HepG2 (cell line): ENCODE results near the gene SEC31B. TPM values are rescaled to one million over a fixed set of nuclear protein-coding genes. Genes with fewer than 3 reads are reported as not detected.

Experiments
- ATAC-seq: fragments of 200-7000 bp; cut with Tn5 transposase; 3 replicates; pipeline ENCODE4 v1.9.1; 2020; ENCODE audit warnings: mild to moderate bottlenecking, moderate library complexity
- BruUV-seq: library from RNA; stranded (reverse); fragments of 400-500 nt; replicated peaks from 2 replicates; lab custom pipeline; 2021; lab: Mats Ljungman, UMichigan
- CTCF ChIA-PET: fragments of 300-600 bp; formaldehyde crosslinking; extraction: SDS; loops from one replicate; lab custom pipeline; 2021; ENCODE audit warnings: low total read pairs, inconsistent platforms, low intra/inter-chr PET ratio; lab: Yijun Ruan, JAX
- POLR2A ChIA-PET: fragments of 350-600 bp; sonication (Branson Sonifier 250); formaldehyde crosslinking; loops from one replicate; lab custom pipeline; 2020; ENCODE audit warnings: antibody characterized with exemption, inconsistent platforms; lab: Yijun Ruan, JAX
- DNase-seq: peaks from one replicate; pipeline ENCODE4 v3.0.0-alpha.2; 2015; ENCODE audit warnings: low spot score
- FAIRE-seq: peaks from 3 replicates; lab custom pipeline; 2011; peaks lifted over from hg19 to GRCh38; lab: Jason Lieb, UNC
- H2AFZ ChIP-seq: one replicate; pipeline ENCODE4 v1.6.1; 2011; ENCODE audit warnings: low read length, inconsistent platforms
- H3K27ac ChIP-seq: fragments of 300-600 bp; 3 replicates; pipeline ENCODE4 v1.8.0; 2011; ENCODE audit warnings: mixed run types, mild to moderate bottlenecking, mixed read lengths, low read length, inconsistent platforms; ENCODE audit not compliant: insufficient read depth; ENCODE audit errors: extremely low read length
- H3K27me3 ChIP-seq, 2 experiments: fragments of 200-600 bp in 1 of 2; 2 replicates in 1 of 2; 3 replicates in 1 of 2; pipeline versions ENCODE4 v1.6.0 to v1.8.0; 2011; ENCODE audit warnings: low read length in 2 of 2, mild to moderate bottlenecking in 2 of 2, moderate library complexity in 2 of 2, inconsistent platforms in 1 of 2; ENCODE audit not compliant: insufficient read depth in 2 of 2, control insufficient read depth in 1 of 2
- H3K36me3 ChIP-seq, 2 experiments: fragments of 200-600 bp in 1 of 2; replicated peaks in 1 of 2; 2 replicates in 1 of 2; 3 replicates in 1 of 2; pipeline versions ENCODE4 v1.5.1 to v1.8.0; 2011; ENCODE audit warnings: low read length in 2 of 2, inconsistent platforms in 1 of 2; ENCODE audit not compliant: insufficient read depth in 2 of 2, control insufficient read depth in 1 of 2
- H3K4me1 ChIP-seq: 2 replicates; pipeline ENCODE4 v1.5.1; 2012; ENCODE audit warnings: low read length, inconsistent platforms; ENCODE audit not compliant: insufficient read depth
- H3K4me2 ChIP-seq: 2 replicates; pipeline ENCODE4 v1.6.0; 2011; ENCODE audit warnings: low read depth, low read length, inconsistent platforms
- H3K4me3 ChIP-seq, 3 experiments: fragments of 200-600 bp in 1 of 3; sonication (generic), shearing (Covaris generic) in 1 of 3; replicated peaks in 1 of 3; 2 replicates each; pipeline ENCODE4 v1.5.1; 2011 to 2016; ENCODE audit warnings: low read length in 3 of 3, inconsistent platforms in 2 of 3, low read depth in 2 of 3, mild to moderate bottlenecking in 2 of 3, control low read depth in 1 of 3, mixed read lengths in 1 of 3; ENCODE audit not compliant: insufficient read depth in 1 of 3
- H3K79me2 ChIP-seq: one replicate; pipeline ENCODE4 v1.6.1; 2011; ENCODE audit warnings: low read length, inconsistent platforms; ENCODE audit not compliant: insufficient read depth
- H3K9ac ChIP-seq: 2 replicates; pipeline ENCODE4 v1.6.0; 2011; ENCODE audit warnings: mild to moderate bottlenecking, low read depth, low read length, inconsistent platforms; ENCODE audit not compliant: insufficient read depth
- H3K9me3 ChIP-seq: 2 replicates; pipeline ENCODE4 v1.5.1; 2012; ENCODE audit warnings: mild to moderate bottlenecking, low read length
- H4K20me1 ChIP-seq: 2 replicates; pipeline ENCODE4 v1.6.0; 2011; ENCODE audit warnings: inconsistent platforms, mild to moderate bottlenecking, low read length, moderate library complexity; ENCODE audit not compliant: insufficient read depth
- ARID5B ChIP-seq: IDR thresholded peaks from 2 replicates; pipeline ENCODE4 v1.4.0; 2020; ENCODE audit warnings: mild to moderate bottlenecking, missing genetic modification reagents
- BCL3 ChIP-seq: sonication (generic); formaldehyde crosslinking; IDR thresholded peaks from 2 replicates; pipeline ENCODE4 v1.5.1; 2020; ENCODE audit warnings: mild to moderate bottlenecking, missing genetic modification reagents, moderate library complexity
- CEBPB ChIP-seq: IDR thresholded peaks from 2 replicates; pipeline ENCODE4 v1.6.1; 2011; ENCODE audit warnings: low read depth, low read length, improper control_type of control experiment, borderline replicate concordance
- ETV6 ChIP-seq: sonication (generic); formaldehyde crosslinking; conservative IDR thresholded peaks from 2 replicates; pipeline ENCODE4 v1.4.0; 2020; ENCODE audit warnings: missing genetic modification reagents
- FOXM1 ChIP-seq: sonication (generic); formaldehyde crosslinking; IDR thresholded peaks from 2 replicates; pipeline ENCODE4 v1.5.0; 2020; ENCODE audit warnings: missing genetic modification reagents
- GPN1 ChIP-seq: sonication (generic); formaldehyde crosslinking; IDR thresholded peaks from 2 replicates; pipeline ENCODE4 v1.5.1; 2020; ENCODE audit warnings: missing genetic modification reagents, borderline replicate concordance
- HNRNPH1 ChIP-seq: fragments of 200-400 bp; formaldehyde crosslinking; optimal IDR thresholded peaks from 2 replicates; pipeline ENCODE3; 2017; ENCODE audit warnings: mild to moderate bottlenecking, low read depth, low read length
- PRDM4 ChIP-seq: sonication (generic); formaldehyde crosslinking; IDR thresholded peaks from 2 replicates; pipeline ENCODE4 v1.9.0; 2021; ENCODE audit warnings: missing genetic modification reagents, borderline replicate concordance
- RAD51 ChIP-seq: fragments of 450-650 bp; IDR thresholded peaks from 2 replicates; pipeline ENCODE4 v1.6.1; 2016; ENCODE audit warnings: borderline replicate concordance
- XBP1 ChIP-seq: sonication (generic); formaldehyde crosslinking; IDR thresholded peaks from 2 replicates; pipeline ENCODE4 v1.5.0; 2020; ENCODE audit warnings: missing genetic modification reagents
- ZBTB3 ChIP-seq: sonication (generic); formaldehyde crosslinking; IDR thresholded peaks from 2 replicates; pipeline ENCODE4 v1.4.0; 2020; ENCODE audit warnings: low read depth, mild to moderate bottlenecking, moderate library complexity, missing genetic modification reagents, borderline replicate concordance
- ZMAT3 ChIP-seq: sonication (generic); formaldehyde crosslinking; conservative IDR thresholded peaks from 2 replicates; pipeline ENCODE4 v1.7.0; 2021; ENCODE audit warnings: missing genetic modification reagents
- ZNF224 ChIP-seq: sonication (generic); formaldehyde crosslinking; IDR thresholded peaks from 2 replicates; pipeline ENCODE4 v1.5.0; 2020; ENCODE audit warnings: mild to moderate bottlenecking, missing genetic modification reagents
- ZNF275 ChIP-seq: sonication (generic); formaldehyde crosslinking; IDR thresholded peaks from 2 replicates; pipeline ENCODE4 v1.8.0; 2022; ENCODE audit warnings: missing genetic modification reagents, mild to moderate bottlenecking, inconsistent platforms, borderline replicate concordance
- ZNF326 ChIP-seq: sonication (generic); formaldehyde crosslinking; IDR thresholded peaks from 2 replicates; pipeline ENCODE4 v1.4.0; 2020; ENCODE audit warnings: missing genetic modification reagents, borderline replicate concordance
- ZNF547 ChIP-seq: sonication (generic); formaldehyde crosslinking; IDR thresholded peaks from 2 replicates; pipeline ENCODE4 v1.5.1; 2020; ENCODE audit warnings: mild to moderate bottlenecking, missing genetic modification reagents
- ZNF570 ChIP-seq: sonication (generic); formaldehyde crosslinking; IDR thresholded peaks from 2 replicates; pipeline ENCODE4 v1.4.0; 2020; ENCODE audit warnings: mild to moderate bottlenecking, missing genetic modification reagents, borderline replicate concordance
- WGBS: methylation state at CpG from one replicate; pipeline ENCODE4 v1.1.6; 2017; ENCODE audit warnings: low lambda C conversion rate; 5-methylcytosine and 5-hydroxymethylcytosine counted together
- in situ Hi-C: cut with HindIII; loops from 2 replicates; pipeline ENCODE4 v1.10.0; 2017; ENCODE audit warnings: low pct_unique_long_range_greater_than_20kb; ENCODE audit not compliant: extremely low pct_ligation_motif_present
- intact Hi-C: fragments of 100-400 bp; cut with micrococcal nuclease; formaldehyde crosslinking; loops from one replicate; pipeline ENCODE4 v1.10.0; 2022; ENCODE audit not compliant: unreplicated experiment
- polyA plus RNA-seq, 8 experiments: library from polyadenylated mRNA; depleted of rRNA in 3 of 8; stranded (reverse) in 7 of 8; unstranded in 1 of 8; fragments of >200 nt; fragmentation: Illumina TruSeq in 4 of 8; extraction: Trizol in 4 of 8; gene quantifications; 2 replicates each; pipeline versions ENCODE4 v1.2.1 to v1.2.3, GENCODE V29; 2011 to 2016; ENCODE audit warnings: low read depth in 4 of 8, missing spikeins in 1 of 8, mixed read lengths in 1 of 8; ENCODE audit not compliant: insufficient read depth in 1 of 8
- total RNA-seq, 5 experiments: library from RNA; depleted of rRNA; stranded (reverse); fragments of >200 nt; fragmentation: Illumina TruSeq; extraction: Trizol; gene quantifications; 2 replicates each; pipeline ENCODE4 v1.2.3, GENCODE V29; 2016; ENCODE audit warnings: low read depth in 1 of 5

The SEC31B gene
- total and polyA plus RNA-seq, 2 of the 13 experiments (the other 11 are each of a cell fraction or from before 2014, with no cell fraction given) = 2.0 to 8.3 TPM

GRCh38 chr10:100537475-100537874 lies 17.8 kb upstream of the SEC31B start:
- no peaks in the 10 kb centered on the region for H4K20me1 ChIP-seq
- BruUV-seq = no TSS peak
- in situ Hi-C loops (no loop called here), intact Hi-C loops (no loop called here)
- 0 out of 2 replicates have a peak overlapping the region, but pooled peaks have one; percentile 23 for H3K9ac ChIP-seq
- over 99% methylated on average over 4 of the region's 4 CpGs for WGBS
- ChIA-PET CTCF (no interaction called here), POLR2A (no interaction called here)
- no peak overlapping the region; a peak in 2 of 6 replicates for H3K4me3 ChIP-seq
- H3K36me3 ChIP-seq = peaks cover 9 to 40% of the 10 kb centered on the region in 2 experiments
- peaks cover 31% of the 10 kb centered on the region for H3K79me2 ChIP-seq
- peak overlapping the region; percentile 91; the same call in 1 of the 2 replicates for H3K4me2 ChIP-seq
- H3K9me3 ChIP-seq = no peaks in the 10 kb centered on the region
- no peak overlapping the region for H3K27ac ChIP-seq
- ATAC-seq = no peak
- H3K4me1 ChIP-seq = peaks cover 35% of the 10 kb centered on the region
- FAIRE-seq = no peak
- no peaks in the 10 kb centered on the region; a peak in 1 of 5 replicates for H3K27me3 ChIP-seq
- H2AFZ ChIP-seq = no peak overlapping the region
- no peak for DNase-seq
- TF ChIP-seq ZNF326 (CRISPR knock-in tag) (no peak), PRDM4 (CRISPR knock-in tag) (no peak), XBP1 (CRISPR knock-in tag) (no peak), FOXM1 (CRISPR knock-in tag) (no peak), ZNF275 (CRISPR knock-in tag) (no peak), ZNF224 (no peak), HNRNPH1 (no peak), ZMAT3 (CRISPR knock-in tag) (no peak), ZNF570 (no peak), ETV6 (CRISPR knock-in tag) (no peak), ZBTB3 (CRISPR knock-in tag) (no peak), ARID5B (CRISPR knock-in tag) (no peak), CEBPB (no peak), RAD51 (no peak), GPN1 (no peak), BCL3 (CRISPR knock-in tag) (no peak), ZNF547 (no peak)
